GM19463 (cell line): ENCODE data around the gene DCDC1.
"Not testable (repeated sequence)": the region's sequence is repeated elsewhere in the genome, so short reads cannot be mapped to it uniquely, and the experiment has no call there.

Source experiments
- ATAC-seq: cut with Tn5 transposase; IDR thresholded peaks from one replicate; pipeline ENCODE4 v1.9.1; 2021; ENCODE audit warnings: mild to moderate bottlenecking, moderate library complexity; ENCODE audit not compliant: unreplicated experiment

The DCDC1 gene

GRCh38 chr11:31327417-31327816 is 42.1 kb downstream of the DCDC1 start:
- no peak for ATAC-seq

GRCh38 chr11:31326470-31327148 is 42.9 kb downstream of the DCDC1 start:
- peak; percentile 69 for ATAC-seq

GRCh38 chr11:31325160-31325559 is 44.4 kb downstream of the DCDC1 start:
- no peak for ATAC-seq

GRCh38 chr11:31323145-31323544 is 46.4 kb downstream of the DCDC1 start:
- no peak for ATAC-seq

GRCh38 chr11:31321494-31321893 is 48.0 kb downstream of the DCDC1 start:
- not testable (repeated sequence) for ATAC-seq

- no peak for ATAC-seq
Measured at GRCh38 chr11:31303644-31304180, 65.8 kb downstream of the DCDC1 start.

GRCh38 chr11:31301549-31302510 is 67.7 kb downstream of the DCDC1 start:
- no peak for ATAC-seq

GRCh38 chr11:31295308-31295707 is 74.2 kb downstream of the DCDC1 start:
- no peak for ATAC-seq

- ATAC-seq: not testable (repeated sequence)
Measured at GRCh38 chr11:31273527-31273926, 96.0 kb downstream of the DCDC1 start.

GRCh38 chr11:31267720-31268119 is 101.8 kb downstream of the DCDC1 start:
- ATAC-seq: no peak

GRCh38 chr11:31264834-31265233 is 104.7 kb downstream of the DCDC1 start:
- ATAC-seq: no peak

GRCh38 chr11:31262761-31263160 is 106.8 kb downstream of the DCDC1 start:
- ATAC-seq: no peak

- ATAC-seq: no peak
Measured at GRCh38 chr11:31259797-31260196, 109.7 kb downstream of the DCDC1 start.

GRCh38 chr11:31254415-31254814 is 115.1 kb downstream of the DCDC1 start:
- no peak for ATAC-seq

GRCh38 chr11:31248768-31249167 is 120.8 kb downstream of the DCDC1 start:
- no peak for ATAC-seq

- no peak for ATAC-seq
Measured at GRCh38 chr11:31247321-31247720, 122.2 kb downstream of the DCDC1 start.

GRCh38 chr11:31246451-31247165 is 122.9 kb downstream of the DCDC1 start:
- no peak for ATAC-seq

- no peak for ATAC-seq
Measured at GRCh38 chr11:31243706-31244105, 125.8 kb downstream of the DCDC1 start.

GRCh38 chr11:31240340-31240904 is 129.1 kb downstream of the DCDC1 start:
- no peak for ATAC-seq

- ATAC-seq: no peak
Measured at GRCh38 chr11:31237819-31238760, 131.4 kb downstream of the DCDC1 start.
